Keratinocyte (primary cell): ENCODE measurements around the gene ATXN7L1. TPM values are rescaled to one million over a fixed set of nuclear protein-coding genes. Genes with fewer than 3 reads are reported as not detected.

Experiments used
- DNase-seq: peaks from one replicate; pipeline ENCODE4 v3.0.0-alpha.2; 2011; ENCODE audit warnings: low read depth, missing footprints, low spot score
- FAIRE-seq: peaks from 2 replicates; lab custom pipeline; 2011; peaks lifted over from hg19 to GRCh38; lab: Jason Lieb, UNC
- H2AFZ ChIP-seq: 2 replicates; pipeline ENCODE4 v1.6.0; 2012; ENCODE audit warnings: low read length, control low read depth, inconsistent platforms; ENCODE audit not compliant: control insufficient read depth
- H3K27ac ChIP-seq: 2 replicates; pipeline ENCODE4 v1.5.1; 2011; ENCODE audit warnings: low read length; ENCODE audit not compliant: control insufficient read depth, insufficient read depth
- H3K27me3 ChIP-seq: 3 replicates; pipeline ENCODE4 v1.6.0; 2011; ENCODE audit warnings: low read length; ENCODE audit not compliant: control insufficient read depth, insufficient read depth; ENCODE audit errors: extremely low read depth
- H3K36me3 ChIP-seq, 2 experiments: 2 replicates in 1 of 2; 3 replicates in 1 of 2; pipeline ENCODE4 v1.5.1; 2011; ENCODE audit warnings: low read length in 2 of 2, mild to moderate bottlenecking in 1 of 2; ENCODE audit not compliant: control insufficient read depth in 2 of 2, insufficient read depth in 2 of 2; ENCODE audit errors: extremely low read depth in 1 of 2
- H3K4me1 ChIP-seq: 3 replicates; pipeline ENCODE4 v1.5.1; 2011; ENCODE audit warnings: low read length; ENCODE audit not compliant: control insufficient read depth, insufficient read depth; ENCODE audit errors: extremely low read depth
- H3K4me2 ChIP-seq: 3 replicates; pipeline ENCODE4 v1.6.0; 2011; ENCODE audit warnings: low read depth, low read length; ENCODE audit not compliant: control insufficient read depth, insufficient read depth; ENCODE audit errors: extremely low read depth
- H3K4me3 ChIP-seq, 3 experiments: fragments of 200-600 bp in 1 of 3; sonication (generic) in 1 of 3; 2 replicates in 2 of 3; 3 replicates in 1 of 3; pipeline ENCODE4 v1.5.1; 2011 to 2016; ENCODE audit warnings: low read length in 3 of 3, mild to moderate bottlenecking in 3 of 3, control low read depth in 2 of 3, inconsistent platforms in 1 of 3, low read depth in 1 of 3, mixed read lengths in 1 of 3, mixed run types in 1 of 3, moderate library complexity in 1 of 3; ENCODE audit not compliant: control insufficient read depth in 2 of 3, insufficient read depth in 2 of 3; ENCODE audit errors: extremely low read depth in 1 of 3
- H3K79me2 ChIP-seq: 2 replicates; pipeline ENCODE4 v1.6.0; 2012; ENCODE audit warnings: low read length; ENCODE audit not compliant: control insufficient read depth, insufficient read depth
- H3K9ac ChIP-seq: 3 replicates; pipeline ENCODE4 v1.6.0; 2011; ENCODE audit warnings: low read length; ENCODE audit not compliant: control insufficient read depth, insufficient read depth; ENCODE audit errors: extremely low read depth
- H3K9me1 ChIP-seq: 3 replicates; pipeline ENCODE4 v1.6.0; 2011; ENCODE audit warnings: low read length; ENCODE audit not compliant: control insufficient read depth, insufficient read depth; ENCODE audit errors: extremely low read depth
- H3K9me3 ChIP-seq: 2 replicates; pipeline ENCODE4 v1.5.1; 2012; ENCODE audit warnings: low read depth, low read length; ENCODE audit not compliant: control insufficient read depth
- H4K20me1 ChIP-seq: 3 replicates; pipeline ENCODE4 v1.6.0; 2011; ENCODE audit warnings: low read length; ENCODE audit not compliant: control insufficient read depth, insufficient read depth; ENCODE audit errors: extremely low read depth
- CTCF ChIP-seq, 3 experiments: IDR thresholded peaks in 1 of 3; conservative IDR thresholded peaks in 1 of 3; optimal IDR thresholded peaks in 1 of 3; 2 replicates in 2 of 3; 3 replicates in 1 of 3; pipeline versions ENCODE3 to v1.5.1; 2011; ENCODE audit warnings: low read length in 3 of 3, mild to moderate bottlenecking in 3 of 3, moderate library complexity in 2 of 3, control low read depth in 1 of 3, inconsistent platforms in 1 of 3; ENCODE audit not compliant: insufficient read depth in 2 of 3; ENCODE audit errors: extremely low read depth in 1 of 3
- EZH2 ChIP-seq: IDR thresholded peaks from one replicate; pipeline ENCODE4 v1.6.1; 2012; ENCODE audit warnings: inconsistent platforms, mild to moderate bottlenecking, low read length, moderate library complexity
- dilution Hi-C: fragments of 300-500 bp; cut with MboI; formaldehyde crosslinking; loops from one replicate; pipeline ENCODE4 v1.7.0; 2020; ENCODE audit warnings: low sequenced_read_pairs; ENCODE audit not compliant: extremely low pct_ligation_motif_present
- polyA plus RNA-seq, 5 experiments: library from polyadenylated mRNA; depleted of rRNA in 3 of 5; stranded (reverse) in 3 of 5; stranded (forward) in 1 of 5; unstranded in 1 of 5; fragments of >200 nt; gene quantifications; 1 replicate in 1 of 5; 2 replicates in 3 of 5; 3 replicates in 1 of 5; pipeline versions ENCODE4 v1.2.1 to v1.2.3, GENCODE V29; 2011 to 2012; ENCODE audit warnings: missing spikeins in 2 of 5, low read depth in 1 of 5, low replicate concordance in 1 of 5

Gene ATXN7L1
- polyA plus RNA-seq, 1 donor (not counting 4 experiments of a cell fraction or from before 2014, with no cell fraction given), result 4.8 TPM

- no peak overlapping the region for H3K27ac ChIP-seq
- H3K9me3 ChIP-seq, result no peaks in the 10 kb centered on the region
- H4K20me1 ChIP-seq, result no peaks in the 10 kb centered on the region
- no peaks in the 10 kb centered on the region for H3K9me1 ChIP-seq
- FAIRE-seq (no peak), DNase-seq (no peak)
- no peaks in the 10 kb centered on the region for H3K79me2 ChIP-seq
- TF ChIP-seq EZH2 (no peak), CTCF (optimal IDR thresholded peaks at IDR 0.05 in 1 of 3, IDR thresholded peaks at IDR 0.05 in 1 of 3, conservative IDR thresholded peaks at IDR 0.05 in 1 of 3; ENCODE audit: extremely low read depth in 1 of 3, insufficient read depth in 2 of 3, low read length in 3 of 3) (no peak)
- dilution Hi-C loops, result no loop called here
- no peak overlapping the region for H2AFZ ChIP-seq
- H3K4me1 ChIP-seq, result peaks cover 6% of the 10 kb centered on the region
- H3K9ac ChIP-seq, result no peak overlapping the region
- H3K4me3 ChIP-seq, result no peak overlapping the region
- no peaks in the 10 kb centered on the region for H3K27me3 ChIP-seq
- H3K4me2 ChIP-seq, result no peak overlapping the region
- H3K36me3 ChIP-seq, result peaks cover 0 to 2% of the 10 kb centered on the region in 2 experiments
Observed at GRCh38 chr7:105768117-105768516, 108.3 kb downstream of the ATXN7L1 start.

GRCh38 chr7:105766421-105767073, 109.9 kb downstream of the ATXN7L1 start:
- dilution Hi-C loops, result no loop called here
- H3K9ac ChIP-seq, result no peak overlapping the region
- DNase-seq, result no peak
- no peak for FAIRE-seq
- TF ChIP-seq EZH2, result no peak
- no peak for TF ChIP-seq CTCF (optimal IDR thresholded peaks at IDR 0.05 in 1 of 3, IDR thresholded peaks at IDR 0.05 in 1 of 3, conservative IDR thresholded peaks at IDR 0.05 in 1 of 3; ENCODE audit: extremely low read depth in 1 of 3, insufficient read depth in 2 of 3, low read length in 3 of 3)
- H2AFZ ChIP-seq, result no peak overlapping the region
- H3K9me1 ChIP-seq, result no peaks in the 10 kb centered on the region
- H3K27me3 ChIP-seq, result no peaks in the 10 kb centered on the region
- H3K36me3 ChIP-seq, result peaks cover 0 to 2% of the 10 kb centered on the region in 2 experiments
- H3K79me2 ChIP-seq, result no peaks in the 10 kb centered on the region
- no peaks in the 10 kb centered on the region for H4K20me1 ChIP-seq
- H3K9me3 ChIP-seq, result no peaks in the 10 kb centered on the region
- no peak overlapping the region for H3K4me2 ChIP-seq
- no peak overlapping the region for H3K27ac ChIP-seq
- H3K4me3 ChIP-seq, result no peak overlapping the region
- H3K4me1 ChIP-seq, result peaks cover 6% of the 10 kb centered on the region
